ENCODE measurements around the gene OLA1.

- no peak for TF ChIP-seq TAF1 (IDR thresholded peaks at IDR 0.05; ENCODE audit: borderline replicate concordance, low read depth, low read length)
- no peak for TF ChIP-seq POLR2AphosphoS5 (IDR thresholded peaks at IDR 0.05; ENCODE audit: low read depth, low read length)
Measured at GRCh38 chr2:174158003-174158402, 90.3 kb downstream of the OLA1 start.

Measured in GM12892 (cell line).